Measurements from ENCODE around the gene PVALB. TPM values are rescaled to one million over a fixed set of nuclear protein-coding genes. Genes with fewer than 3 reads are reported as not detected.

Gene PVALB
- total and polyA plus RNA-seq, 2 of the 4 experiments (the other 2 are of a cell fraction): not detected

GRCh38 chr22:36860017-36860416 lies 43.2 kb upstream of the PVALB start:
- Histone ChIP-seq H2BK20ac (ENCODE audit: low read depth, low read length) (no peak overlapping the region), H2AK9ac (replicated peaks; ENCODE audit: low read depth, low read length, poor library complexity) (no peak overlapping the region), H3K56ac (ENCODE audit: extremely low read depth, insufficient read depth, low read length) (no peak overlapping the region), H4K8ac (ENCODE audit: low read depth in 2 of 2, low read length in 2 of 2) (no peak overlapping the region), H3K23ac (ENCODE audit: low read depth, low read length) (no peak overlapping the region), H3K27me3 (ENCODE audit: control insufficient read depth, insufficient read depth, low read length) (peaks cover 28% of the 10 kb centered on the region), H3K4me3 (ENCODE audit: insufficient read depth, low read depth, low read length) (no peak overlapping the region), H3K9me3 (ENCODE audit: control insufficient read depth, insufficient read depth, low read length) (no peaks in the 10 kb centered on the region), H3K4ac (ENCODE audit: low read depth, low read length) (no peak overlapping the region), H2AK5ac (ENCODE audit: low read depth, low read length) (no peak overlapping the region), H3K4me1 (ENCODE audit: control insufficient read depth, insufficient read depth, low read length) (no peaks in the 10 kb centered on the region), H4K20me1 (ENCODE audit: insufficient read depth, low read length) (no peaks in the 10 kb centered on the region; the same call in 1 of the 2 replicates), H3K9me1 (ENCODE audit: insufficient read depth, low read length) (no peaks in the 10 kb centered on the region), H2BK120ac (ENCODE audit: low read depth, low read length) (no peak overlapping the region), H4K91ac (ENCODE audit: insufficient read depth, low read depth, low read length) (no peak overlapping the region), H3K9ac (ENCODE audit: low read depth, low read length) (no peak overlapping the region), H4K5ac (ENCODE audit: low read depth, low read length) (no peak overlapping the region), H2BK15ac (ENCODE audit: low read depth, low read length) (no peak overlapping the region), H2BK5ac (ENCODE audit: low read depth, low read length, poor library complexity, severe bottlenecking) (no peak overlapping the region), H3K36me3 (ENCODE audit: control insufficient read depth, insufficient read depth, low read length) (no peaks in the 10 kb centered on the region), H3K14ac (replicated peaks; ENCODE audit: low read depth, low read length) (no peak overlapping the region), H3K79me1 (ENCODE audit: low read depth in 1 of 2, low read length in 2 of 2) (no peaks in the 10 kb centered on the region), H3K4me2 (ENCODE audit: low read depth, low read length) (no peak overlapping the region), H3K18ac (ENCODE audit: low read depth, low read length) (no peak overlapping the region), H2AFZ (replicated peaks; ENCODE audit: low read length, poor library complexity) (no peak overlapping the region), H3K27ac (ENCODE audit: insufficient read depth, low read length) (no peak overlapping the region)
- 22% methylated on average over 4 of the region's 6 CpGs; no CpG with 5 or more reads in 1 of the 2 experiments for WGBS, 2 experiments (ENCODE audit: extremely low coverage in 2 of 2, insufficient read length in 1 of 2)
- CTCF ChIA-PET: no interaction called here
- in situ Hi-C loops (cut with MboI; ENCODE audit: low sequenced_read_pairs): no loop called here
- intact Hi-C loops (cut with micrococcal nuclease): no loop called here
- DNase-seq: no peak
- no peak for ATAC-seq (ENCODE audit: low read depth)
- TF ChIP-seq CEBPB (IDR thresholded peaks at IDR 0.05; ENCODE audit: low read depth, low read length) (no peak), RAD21 (IDR thresholded peaks at IDR 0.05; ENCODE audit: low read length) (no peak), USF2 (IDR thresholded peaks at IDR 0.05; ENCODE audit: low read depth, low read length) (no peak), FOS (IDR thresholded peaks at IDR 0.05; ENCODE audit: low read depth, low read length) (no peak), RCOR1 (IDR thresholded peaks at IDR 0.05; ENCODE audit: insufficient replicate concordance, low read length) (no peak), MXI1 (IDR thresholded peaks at IDR 0.05; ENCODE audit: borderline replicate concordance, low read depth, low read length) (no peak), ELK1 (IDR thresholded peaks at IDR 0.05; ENCODE audit: borderline replicate concordance, low read depth, low read length) (no peak), CTCF (conservative IDR thresholded peaks at IDR 0.05; ENCODE audit: low read depth, low read length) (no peak), RFX5 (IDR thresholded peaks at IDR 0.05; ENCODE audit: low read depth, low read length) (no peak), CHD1 (IDR thresholded peaks at IDR 0.05; ENCODE audit: low read depth, low read length) (no peak), MAZ (IDR thresholded peaks at IDR 0.05; ENCODE audit: borderline replicate concordance, low read depth, low read length) (no peak), MAFK (IDR thresholded peaks at IDR 0.05; ENCODE audit: low read depth, low read length) (no peak)
- POLR2A ChIA-PET (ENCODE audit: unreplicated experiment): no interaction called here
- dilution Hi-C loops (cut with HindIII; ENCODE audit: low sequenced_read_pairs, unreplicated experiment): no loop called here
- no TSS peak for BruUV-seq (replicated peaks)
